H1 (cell line): ENCODE data around the gene GSG1L2. TPM values are rescaled to one million over a fixed set of nuclear protein-coding genes. Genes with fewer than 3 reads are reported as not detected.
"Not testable (repeated sequence)": the region's sequence is repeated elsewhere in the genome, so short reads cannot be mapped to it uniquely, and the experiment has no call there.

Experiments
- CTCF ChIA-PET: fragments of 300-600 bp; sonication (Branson Sonifier 250); formaldehyde crosslinking; loops from one replicate; lab custom pipeline; 2021; ENCODE audit not compliant: partially characterized antibody; lab: Charles Lee
- POLR2A ChIA-PET: fragments of 300-600 bp; sonication (Branson Sonifier 250); formaldehyde crosslinking; loops from one replicate; lab custom pipeline; 2021; ENCODE audit warnings: inconsistent platforms; ENCODE audit not compliant: partially characterized antibody; lab: Charles Lee
- DNase-seq, 2 experiments: peaks; one replicate each; pipeline versions ENCODE4 v3.0.0 to v3.0.0-alpha.2; 2010 to 2022; ENCODE audit warnings: low spot score in 2 of 2, low read depth in 1 of 2, mixed read lengths in 1 of 2
- FAIRE-seq: peaks from 2 replicates; lab custom pipeline; 2011; peaks lifted over from hg19 to GRCh38; lab: Jason Lieb, UNC
- H2AFZ ChIP-seq: 2 replicates; pipeline ENCODE4 v1.8.1; 2012; ENCODE audit warnings: low read length, inconsistent platforms
- H2AK5ac ChIP-seq: 2 replicates; pipeline ENCODE4 v1.6.1; 2013; ENCODE audit warnings: low read depth, low read length
- H2BK120ac ChIP-seq: replicated peaks from 2 replicates; pipeline ENCODE3; 2013; ENCODE audit warnings: low read depth, low read length, inconsistent platforms
- H2BK12ac ChIP-seq: 2 replicates; pipeline ENCODE4 v1.6.1; 2013; ENCODE audit warnings: low read depth, low read length
- H2BK15ac ChIP-seq: 2 replicates; pipeline ENCODE4 v1.6.1; 2013; ENCODE audit warnings: low read length
- H2BK20ac ChIP-seq: 2 replicates; pipeline ENCODE4 v1.6.1; 2013; ENCODE audit warnings: low read length
- H2BK5ac ChIP-seq: 2 replicates; pipeline ENCODE4 v1.6.1; 2013; ENCODE audit warnings: low read depth, low read length
- H3K14ac ChIP-seq: 2 replicates; pipeline ENCODE4 v1.6.1; 2013; ENCODE audit warnings: inconsistent platforms; ENCODE audit not compliant: insufficient read length
- H3K18ac ChIP-seq: 2 replicates; pipeline ENCODE4 v1.6.1; 2013; ENCODE audit warnings: low read length; ENCODE audit errors: extremely low read depth
- H3K23ac ChIP-seq: 2 replicates; pipeline ENCODE4 v1.6.1; 2013; ENCODE audit warnings: inconsistent platforms; ENCODE audit not compliant: insufficient read length
- H3K23me2 ChIP-seq: 2 replicates; pipeline ENCODE4 v1.6.1; 2013; ENCODE audit warnings: low read depth, low read length
- H3K27ac ChIP-seq: 2 replicates; pipeline ENCODE4 v1.6.1; 2011; ENCODE audit warnings: low read depth, low read length, inconsistent platforms
- H3K27me3 ChIP-seq, 4 experiments: replicated peaks in 1 of 4; 1 replicate in 1 of 4; 2 replicates in 3 of 4; pipeline versions ENCODE4 v1.6.1 to v1.8.1; 2011 to 2013; ENCODE audit warnings: low read length in 3 of 4, mild to moderate bottlenecking in 3 of 4, inconsistent platforms in 2 of 4, mixed read lengths in 2 of 4, moderate library complexity in 1 of 4; ENCODE audit not compliant: control insufficient read depth in 3 of 4, insufficient read depth in 3 of 4; ENCODE audit errors: extremely low read depth in 1 of 4
- H3K36me3 ChIP-seq, 4 experiments: 2 replicates each; pipeline versions ENCODE4 v1.6.1 to v1.8.1; 2011 to 2013; ENCODE audit warnings: mild to moderate bottlenecking in 4 of 4, low read length in 3 of 4, moderate library complexity in 2 of 4, control low read depth in 1 of 4, inconsistent platforms in 1 of 4; ENCODE audit not compliant: insufficient read depth in 4 of 4, control insufficient read depth in 2 of 4
- H3K4ac ChIP-seq: replicated peaks from 2 replicates; pipeline ENCODE3; 2013; ENCODE audit warnings: low read length, low read depth, mixed read lengths, inconsistent platforms; ENCODE audit not compliant: insufficient read length
- H3K4me1 ChIP-seq, 4 experiments: replicated peaks in 1 of 4; 1 replicate in 1 of 4; 2 replicates in 3 of 4; pipeline versions ENCODE4 v1.6.1 to v1.8.1; 2011 to 2013; ENCODE audit warnings: low read length in 3 of 4, inconsistent platforms in 2 of 4, mixed read lengths in 1 of 4; ENCODE audit not compliant: insufficient read depth in 4 of 4, control insufficient read depth in 3 of 4
- H3K4me2 ChIP-seq, 2 experiments: 2 replicates each; pipeline versions ENCODE4 v1.6.1 to v1.8.1; 2011 to 2013; ENCODE audit warnings: low read depth in 2 of 2, low read length in 2 of 2, control low read depth in 1 of 2, inconsistent platforms in 1 of 2, mild to moderate bottlenecking in 1 of 2; ENCODE audit not compliant: insufficient read depth in 1 of 2
- H3K4me3 ChIP-seq, 4 experiments: fragments of 200-600, 300-600 bp in 1 of 4; sonication (generic), shearing (Covaris generic), sonication (Bioruptor Twin) in 1 of 4; 2 replicates each; pipeline versions ENCODE4 v1.5.1 to v1.8.1; 2011 to 2016; ENCODE audit warnings: low read length in 4 of 4, low read depth in 3 of 4, control low read depth in 2 of 4, inconsistent platforms in 2 of 4, mild to moderate bottlenecking in 2 of 4, mixed read lengths in 1 of 4, moderate library complexity in 1 of 4; ENCODE audit not compliant: insufficient read depth in 2 of 4; ENCODE audit errors: extremely low read depth in 1 of 4
- H3K56ac ChIP-seq: replicated peaks from 2 replicates; pipeline ENCODE3; 2013; ENCODE audit warnings: low read depth, mild to moderate bottlenecking, mixed read lengths, low read length, inconsistent platforms; ENCODE audit not compliant: insufficient read length
- H3K79me1 ChIP-seq: 2 replicates; pipeline ENCODE4 v1.6.1; 2013; ENCODE audit warnings: low read depth, low read length, control low read depth
- H3K79me2 ChIP-seq, 2 experiments: 2 replicates each; pipeline versions ENCODE4 v1.6.1 to v1.8.1; 2012 to 2013; ENCODE audit warnings: low read length in 2 of 2, mild to moderate bottlenecking in 2 of 2, inconsistent platforms in 1 of 2; ENCODE audit not compliant: insufficient read depth in 2 of 2, control insufficient read depth in 1 of 2
- H3K9ac ChIP-seq, 4 experiments: replicated peaks in 1 of 4; 1 replicate in 1 of 4; 2 replicates in 3 of 4; pipeline versions ENCODE4 v1.6.1 to v1.8.1; 2011 to 2013; ENCODE audit warnings: low read depth in 3 of 4, low read length in 3 of 4, control low read depth in 2 of 4, mild to moderate bottlenecking in 2 of 4, moderate library complexity in 2 of 4, inconsistent platforms in 1 of 4; ENCODE audit errors: extremely low read depth in 1 of 4
- H3K9me3 ChIP-seq, 2 experiments: 2 replicates each; pipeline versions ENCODE4 v1.6.1 to v1.8.1; 2012 to 2013; ENCODE audit warnings: mild to moderate bottlenecking in 2 of 2, moderate library complexity in 2 of 2, control low read depth in 1 of 2, inconsistent platforms in 1 of 2, low read depth in 1 of 2, low read length in 1 of 2, mixed read lengths in 1 of 2; ENCODE audit not compliant: insufficient read depth in 2 of 2
- H4K20me1 ChIP-seq, 2 experiments: replicated peaks in 1 of 2; 2 replicates each; pipeline versions ENCODE3 to v1.8.1; 2011 to 2013; ENCODE audit warnings: inconsistent platforms in 2 of 2, low read length in 2 of 2, mild to moderate bottlenecking in 1 of 2; ENCODE audit not compliant: insufficient read depth in 2 of 2, control insufficient read depth in 1 of 2
- H4K5ac ChIP-seq: 2 replicates; pipeline ENCODE4 v1.6.1; 2013; ENCODE audit warnings: low read length, low read depth, mixed read lengths, inconsistent platforms; ENCODE audit not compliant: insufficient read length
- H4K8ac ChIP-seq: 2 replicates; pipeline ENCODE4 v1.8.0; 2013; ENCODE audit warnings: mild to moderate bottlenecking, moderate library complexity, low read length, inconsistent platforms; ENCODE audit not compliant: insufficient read depth; ENCODE audit errors: extremely low read depth
- H4K91ac ChIP-seq: replicated peaks from 2 replicates; pipeline ENCODE3; 2013; ENCODE audit warnings: low read length, mixed read lengths, inconsistent platforms; ENCODE audit not compliant: insufficient read length
- WGBS, 2 experiments: shearing (Covaris generic) in 1 of 2; methylation state at CpG; one replicate each; pipeline versions ENCODE4 v1.1.6 to v1.1.7; 2013 to 2015; ENCODE audit warnings: low lambda C conversion rate in 2 of 2, mixed read lengths in 2 of 2, inconsistent platforms in 1 of 2, low coverage in 1 of 2, missing lambda C conversion rate in 1 of 2; ENCODE audit not compliant: insufficient replicate concordance in 2 of 2, insufficient coverage in 1 of 2, insufficient read length in 1 of 2; ENCODE audit errors: extremely low coverage in 1 of 2, missing lambda C conversion rate in 1 of 2; 5-methylcytosine and 5-hydroxymethylcytosine counted together
- polyA plus RNA-seq, 7 experiments: library from polyadenylated mRNA; depleted of rRNA in 3 of 7; stranded (reverse) in 5 of 7; unstranded in 2 of 7; fragments of >200 nt in 5 of 7; fragments of 200-250 nt in 2 of 7; gene quantifications; 1 replicate in 5 of 7; 2 replicates in 1 of 7; 4 replicates in 1 of 7; pipeline versions ENCODE4 v1.2.1 to v1.2.3, GENCODE V29; 2011 to 2013; ENCODE audit warnings: missing spikeins in 2 of 7, mixed read lengths in 2 of 7
- total RNA-seq: library from RNA; stranded (reverse); fragmentation: NEBNext Ultra II Directional; extraction: Animal tissue kit (Norgen Biotek cat#: 25700); gene quantifications from 2 replicates; pipeline ENCODE4 v1.2.1, GENCODE V29; 2021

The GSG1L2 gene
- total and polyA plus RNA-seq, 2 of the 8 experiments (the other 6 are each of a cell fraction or from before 2014, with no cell fraction given), result not detected

- H3K9me3 ChIP-seq, H4K91ac ChIP-seq, POLR2A ChIA-PET, FAIRE-seq, H3K56ac ChIP-seq, H3K36me3 ChIP-seq, H2AFZ ChIP-seq, H2BK12ac ChIP-seq, H4K20me1 ChIP-seq, H3K4me3 ChIP-seq, H3K4me1 ChIP-seq, H3K79me1 ChIP-seq, H3K14ac ChIP-seq, H3K23ac ChIP-seq, H3K9ac ChIP-seq, H2BK120ac ChIP-seq, H4K8ac ChIP-seq, H2AK5ac ChIP-seq, H3K23me2 ChIP-seq, H3K4ac ChIP-seq, H3K79me2 ChIP-seq, H3K27me3 ChIP-seq, H3K4me2 ChIP-seq, H2BK15ac ChIP-seq, H3K18ac ChIP-seq, H4K5ac ChIP-seq, H3K27ac ChIP-seq, H2BK20ac ChIP-seq, DNase-seq, H2BK5ac ChIP-seq: not testable (repeated sequence)
- CTCF ChIA-PET, result interaction anchor here (0.6 to 1.3 kb wide), 3 partner anchors 12 to 833 kb away, joined by 3 to 4 read pairs (median 3); no protein-coding TSS in a partner anchor
- 91 to 100% methylated on average over 2 to 5 of the region's 5 CpGs for WGBS, 2 experiments
Observed at GRCh38 chr17:9783465-9783864, 38.4 kb downstream of the GSG1L2 start.
